Activated CD8-positive, alpha-beta T cell treated with anti-CD3 and anti-CD28 coated beads for 36 hours (primary cell): ENCODE data around the gene MTR. TPM values are rescaled to one million over a fixed set of nuclear protein-coding genes. Genes with fewer than 3 reads are reported as not detected.

Experiments used
- ATAC-seq: fragments of 200-7000 bp; cut with Tn5 transposase; one replicate; pipeline ENCODE4 v1.10.0; 2021; ENCODE audit warnings: mild to moderate bottlenecking, moderate library complexity
- CTCF ChIA-PET: fragments of 350-600 bp; sonication (Branson Sonifier 250); formaldehyde crosslinking; loops from one replicate; lab custom pipeline; 2021; ENCODE audit warnings: antibody characterized with exemption; lab: Charles Lee
- POLR2A ChIA-PET: fragments of 350-600 bp; sonication (Branson Sonifier 250); formaldehyde crosslinking; loops from one replicate; lab custom pipeline; 2021; ENCODE audit warnings: antibody characterized with exemption; lab: Charles Lee
- DNase-seq: peaks from one replicate; pipeline ENCODE4 v3.0.0-alpha.2; 2020
- H3K27ac Mint-ChIP-seq: one replicate; pipeline ENCODE4 v1.8.0; 2021; ENCODE audit warnings: mild to moderate bottlenecking, mixed read lengths
- H3K27me3 Mint-ChIP-seq: one replicate; pipeline ENCODE4 v1.8.0; 2021; ENCODE audit warnings: mixed read lengths
- H3K36me3 Mint-ChIP-seq: one replicate; pipeline ENCODE4 v1.8.0; 2021; ENCODE audit warnings: low read depth, mixed read lengths
- H3K4me1 Mint-ChIP-seq: one replicate; pipeline ENCODE4 v1.8.0; 2021; ENCODE audit warnings: low read depth, mixed read lengths
- H3K4me3 Mint-ChIP-seq: one replicate; pipeline ENCODE4 v1.8.0; 2021; ENCODE audit warnings: mild to moderate bottlenecking, moderate library complexity, mixed read lengths
- H3K9me3 Mint-ChIP-seq: one replicate; pipeline ENCODE4 v1.8.0; 2021; ENCODE audit warnings: mixed read lengths
- intact Hi-C: fragments of 100-400 bp; cut with micrococcal nuclease; formaldehyde crosslinking; loops from one replicate; pipeline ENCODE4 v1.10.0; 2022
- total RNA-seq, 2 experiments: library from RNA; stranded (reverse); gene quantifications; one replicate each; pipeline ENCODE4 v1.2.3, GENCODE V29; 2021
- TF ChIP-seq, protein P1 (sequence below): fragments of 200-600 bp; IDR thresholded peaks from one replicate; pipeline ENCODE4 v1.8.0; 2022; ENCODE audit warnings: antibody characterized with exemption, mild to moderate bottlenecking

MTR gene
- total RNA-seq, 2 experiments from 2014 or later = 72.4 to 72.7 TPM

DNA sequence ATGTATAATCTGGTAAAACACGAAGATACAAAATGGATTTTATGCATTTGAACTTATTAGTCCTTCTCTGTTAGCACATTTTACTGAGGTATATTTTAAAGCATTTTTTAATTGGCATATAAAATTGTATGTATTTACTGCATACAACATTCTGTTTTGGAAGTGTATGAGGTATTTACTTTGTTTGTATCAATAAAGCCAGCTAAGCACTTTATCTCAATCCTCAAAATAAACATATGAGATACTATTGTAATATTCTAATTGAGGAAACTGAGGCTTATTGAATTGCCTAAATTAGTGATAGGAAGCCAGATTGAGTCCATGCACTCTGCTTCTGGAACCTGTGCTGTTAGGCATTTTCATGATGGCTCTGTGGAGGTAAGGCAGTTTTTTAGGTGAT, 65.6 kb downstream of the MTR start:
- intact Hi-C loops = no loop called here
- no peak overlapping the region for H3K4me3 Mint-ChIP-seq
- TF ChIP-seq, protein P1, sequence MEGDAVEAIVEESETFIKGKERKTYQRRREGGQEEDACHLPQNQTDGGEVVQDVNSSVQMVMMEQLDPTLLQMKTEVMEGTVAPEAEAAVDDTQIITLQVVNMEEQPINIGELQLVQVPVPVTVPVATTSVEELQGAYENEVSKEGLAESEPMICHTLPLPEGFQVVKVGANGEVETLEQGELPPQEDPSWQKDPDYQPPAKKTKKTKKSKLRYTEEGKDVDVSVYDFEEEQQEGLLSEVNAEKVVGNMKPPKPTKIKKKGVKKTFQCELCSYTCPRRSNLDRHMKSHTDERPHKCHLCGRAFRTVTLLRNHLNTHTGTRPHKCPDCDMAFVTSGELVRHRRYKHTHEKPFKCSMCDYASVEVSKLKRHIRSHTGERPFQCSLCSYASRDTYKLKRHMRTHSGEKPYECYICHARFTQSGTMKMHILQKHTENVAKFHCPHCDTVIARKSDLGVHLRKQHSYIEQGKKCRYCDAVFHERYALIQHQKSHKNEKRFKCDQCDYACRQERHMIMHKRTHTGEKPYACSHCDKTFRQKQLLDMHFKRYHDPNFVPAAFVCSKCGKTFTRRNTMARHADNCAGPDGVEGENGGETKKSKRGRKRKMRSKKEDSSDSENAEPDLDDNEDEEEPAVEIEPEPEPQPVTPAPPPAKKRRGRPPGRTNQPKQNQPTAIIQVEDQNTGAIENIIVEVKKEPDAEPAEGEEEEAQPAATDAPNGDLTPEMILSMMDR = no peak
- H3K9me3 Mint-ChIP-seq = no peaks in the 10 kb centered on the region
- no peaks in the 10 kb centered on the region for H3K27me3 Mint-ChIP-seq
- no peak overlapping the region for H3K27ac Mint-ChIP-seq
- DNase-seq (no peak), ATAC-seq (no peak)
- ChIA-PET CTCF (no interaction called here), POLR2A (interaction anchor here (0.7 kb wide), 1 partner anchor 398 kb away, joined by 3 read pairs; no protein-coding TSS in a partner anchor)
- peaks cover 83% of the 10 kb centered on the region for H3K36me3 Mint-ChIP-seq
- peaks cover 33% of the 10 kb centered on the region for H3K4me1 Mint-ChIP-seq

DNA sequence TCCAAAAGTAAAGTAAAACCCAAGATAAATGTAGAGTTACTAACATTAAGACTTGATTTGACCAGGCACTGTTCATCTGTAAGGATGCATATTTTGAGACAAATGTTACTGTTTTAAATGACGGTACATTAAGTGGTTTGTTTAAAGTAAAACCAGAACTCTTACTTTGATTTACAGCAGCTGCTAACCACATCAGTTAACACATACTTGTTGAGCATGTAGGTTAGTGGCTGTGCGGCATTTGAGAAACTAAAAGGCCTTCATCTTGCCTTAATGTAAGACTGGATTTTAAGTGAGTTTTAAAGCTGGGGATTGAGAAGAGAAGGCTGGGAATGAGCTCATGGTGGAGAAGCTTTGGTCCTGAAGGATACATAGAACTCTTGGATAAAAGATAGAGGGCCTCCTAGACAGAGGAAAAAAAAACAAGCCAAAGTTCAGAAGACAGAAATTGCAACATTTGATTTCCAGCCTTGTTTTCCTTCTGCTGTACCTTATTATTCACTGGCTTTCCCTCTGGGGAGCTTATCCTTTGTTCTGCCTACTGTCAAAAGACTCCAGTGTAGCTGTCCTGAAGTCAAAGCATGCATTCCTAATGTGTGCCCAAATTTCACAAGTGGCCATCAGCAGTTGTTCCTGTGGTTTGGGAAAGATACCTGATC, 66.6 kb downstream of the MTR start:
- TF ChIP-seq, protein P1 = no peak
- ATAC-seq (no peak), DNase-seq (no peak)
- ChIA-PET CTCF (interaction anchor here (0.5 to 1.7 kb wide), 3 partner anchors 34 to 102 kb away, joined by 3 to 7 read pairs (median 3); no protein-coding TSS in a partner anchor), POLR2A (interaction anchor here (0.5 kb wide), 1 partner anchor 31 kb away, joined by 3 read pairs; no protein-coding TSS in a partner anchor)
- Mint-ChIP-seq H3K9me3 (no peaks in the 10 kb centered on the region), H3K36me3 (peaks cover 78% of the 10 kb centered on the region), H3K27ac (peak overlapping the region; percentile 51), H3K4me1 (peaks cover 33% of the 10 kb centered on the region), H3K4me3 (no peak overlapping the region), H3K27me3 (no peaks in the 10 kb centered on the region)
- intact Hi-C loops = no loop called here

DNA sequence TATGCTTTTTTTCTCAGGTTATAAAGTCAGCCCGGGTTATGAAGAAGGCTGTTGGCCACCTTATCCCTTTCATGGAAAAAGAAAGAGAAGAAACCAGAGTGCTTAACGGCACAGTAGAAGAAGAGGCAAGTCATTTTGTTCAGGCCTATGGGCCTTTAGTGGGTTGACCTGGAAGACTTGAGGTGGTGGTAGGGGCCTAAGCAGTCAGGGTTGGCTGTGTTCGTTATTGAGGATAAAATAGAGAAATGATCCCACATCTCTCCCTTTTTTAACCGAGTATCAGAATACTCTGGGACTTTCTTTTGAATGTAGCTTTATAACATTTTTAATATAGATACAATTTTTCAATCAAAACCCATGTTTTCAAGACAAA, 67.1 kb downstream of the MTR start:
- CTCF ChIA-PET = interaction anchor here (0.5 to 1.7 kb wide), 3 partner anchors 34 to 103 kb away, joined by 3 to 7 read pairs (median 3); no protein-coding TSS in a partner anchor
- peaks cover 78% of the 10 kb centered on the region for H3K36me3 Mint-ChIP-seq

DNA sequence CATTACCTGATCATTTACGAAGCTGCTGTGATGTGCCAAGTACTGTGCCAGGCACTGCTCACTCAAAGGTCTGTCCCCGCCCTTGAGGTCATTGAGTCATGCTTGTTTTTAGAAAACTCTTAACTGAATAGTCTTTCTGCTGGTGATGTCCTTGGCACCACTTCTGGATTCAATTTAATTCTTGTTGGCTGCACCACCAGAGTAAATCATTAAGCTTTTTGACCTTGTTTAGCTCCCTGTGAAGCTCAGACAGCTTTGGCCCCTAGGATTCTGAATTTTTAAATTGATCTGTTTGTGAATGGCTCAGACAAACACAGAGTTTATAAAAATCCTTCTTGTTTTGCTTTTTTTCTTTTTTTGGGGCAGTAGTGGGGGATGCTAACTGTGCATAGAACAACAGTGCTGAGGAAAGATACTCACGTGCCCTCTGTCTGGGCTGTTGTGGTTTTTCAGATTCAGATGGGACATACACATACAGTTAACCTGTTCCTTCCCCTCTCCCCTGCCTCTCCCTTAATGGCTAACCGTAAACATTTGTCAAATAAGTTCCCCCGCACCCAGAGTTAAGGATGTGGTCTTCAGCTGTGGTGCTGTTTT, 67.6 kb downstream of the MTR start:
- intact Hi-C loops = no loop called here
- peaks cover 78% of the 10 kb centered on the region for H3K36me3 Mint-ChIP-seq

More for the DNA sequence above, 67.1 kb downstream of the MTR start:
- Mint-ChIP-seq H3K27ac (no peak overlapping the region), H3K4me3 (no peak overlapping the region), H3K4me1 (peaks cover 33% of the 10 kb centered on the region), H3K27me3 (no peaks in the 10 kb centered on the region), H3K9me3 (no peaks in the 10 kb centered on the region)
- intact Hi-C loops = no loop called here
- no peak for ATAC-seq
- TF ChIP-seq, protein P1 = no peak
- no peak for DNase-seq
- POLR2A ChIA-PET = no interaction called here

More for the DNA sequence above, 67.6 kb downstream of the MTR start:
- H3K4me3 Mint-ChIP-seq = no peak overlapping the region
- ChIA-PET CTCF (interaction anchor here (1.2 to 1.7 kb wide), 2 partner anchors 33 to 103 kb away, joined by 3 to 7 read pairs; no protein-coding TSS in a partner anchor), POLR2A (no interaction called here)
- peak overlapping the region; percentile 52 for H3K27ac Mint-ChIP-seq
- H3K27me3 Mint-ChIP-seq = no peaks in the 10 kb centered on the region
- TF ChIP-seq, protein P1 = no peak
- ATAC-seq = peak; percentile 47
- H3K4me1 Mint-ChIP-seq = peaks cover 31% of the 10 kb centered on the region
- no peaks in the 10 kb centered on the region for H3K9me3 Mint-ChIP-seq
- peak; percentile 6 for DNase-seq
